GM23338 (cell line): Measurements from ENCODE around the gene C1orf198. TPM values are rescaled to one million over a fixed set of nuclear protein-coding genes. Genes with fewer than 3 reads are reported as not detected.

Source experiments
- ATAC-seq: fragments of 200-7000 bp; cut with Tn5 transposase; 3 replicates; pipeline ENCODE4 v1.9.1; 2020
- DNase-seq: peaks from one replicate; pipeline ENCODE4 v3.0.0-alpha.2; 2015; ENCODE audit warnings: low spot score
- H2AFZ ChIP-seq: fragments of 200-600 bp; sonication (generic); 2 replicates; pipeline ENCODE4 v1.8.0; 2016; ENCODE audit warnings: antibody characterized with exemption, mild to moderate bottlenecking, moderate library complexity
- H3F3A ChIP-seq: fragments of 200-600 bp; sonication (generic); replicated peaks from 2 replicates; pipeline ENCODE4 v1.8.0; 2017; ENCODE audit warnings: antibody characterized with exemption, mixed run types, low read depth
- H3K27ac ChIP-seq: fragments of 200-600 bp; sonication (generic); 2 replicates; pipeline ENCODE4 v1.6.1; 2016; ENCODE audit warnings: low read depth
- H3K27me3 ChIP-seq: fragments of 200-600 bp; sonication (generic); 2 replicates; pipeline ENCODE4 v1.8.0; 2016; ENCODE audit warnings: mild to moderate bottlenecking, mixed run types, moderate library complexity; ENCODE audit not compliant: insufficient read depth
- H3K36me3 ChIP-seq: fragments of 200-600 bp; sonication (generic); 2 replicates; pipeline ENCODE4 v1.8.0; 2016; ENCODE audit warnings: mild to moderate bottlenecking; ENCODE audit not compliant: insufficient read depth
- H3K4me1 ChIP-seq: fragments of 200-600 bp; sonication (generic); 2 replicates; pipeline ENCODE4 v1.8.0; 2016; ENCODE audit warnings: mild to moderate bottlenecking, moderate library complexity; ENCODE audit not compliant: insufficient read depth
- H3K4me2 ChIP-seq: fragments of 200-600 bp; sonication (generic); 2 replicates; pipeline ENCODE4 v1.7.1; 2017; ENCODE audit warnings: mixed run types
- H3K4me3 ChIP-seq: fragments of 200-600 bp; sonication (generic); 2 replicates; pipeline ENCODE4 v1.6.1; 2016; ENCODE audit warnings: mixed run types
- H3K79me2 ChIP-seq: fragments of 200-600 bp; sonication (generic); replicated peaks from 2 replicates; pipeline ENCODE4 v1.8.0; 2017; ENCODE audit warnings: mild to moderate bottlenecking; ENCODE audit not compliant: insufficient read depth
- H3K9me2 ChIP-seq: fragments of 200-600 bp; sonication (generic); 2 replicates; pipeline ENCODE4 v1.8.0; 2017; ENCODE audit not compliant: insufficient read depth
- H4K20me1 ChIP-seq: fragments of 200-600 bp; sonication (generic); replicated peaks from 2 replicates; pipeline ENCODE4 v1.8.0; 2017; ENCODE audit warnings: mild to moderate bottlenecking; ENCODE audit not compliant: insufficient read depth
- H3K27ac Mint-ChIP-seq: 2 replicates; pipeline ENCODE4 v1.8.0; 2020; ENCODE audit warnings: inconsistent platforms, mild to moderate bottlenecking, moderate library complexity, mixed read lengths
- H3K27me3 Mint-ChIP-seq: 3 replicates; pipeline ENCODE4 v1.8.0; 2022; ENCODE audit warnings: low read depth, mild to moderate bottlenecking, moderate library complexity, mixed read lengths, inconsistent platforms; ENCODE audit not compliant: insufficient read depth, poor library complexity
- H3K36me3 Mint-ChIP-seq: 3 replicates; pipeline ENCODE4 v1.8.0; 2021; ENCODE audit warnings: low read depth, mild to moderate bottlenecking, inconsistent platforms, moderate library complexity, mixed read lengths
- H3K4me1 Mint-ChIP-seq: 3 replicates; pipeline ENCODE4 v1.8.0; 2020; ENCODE audit warnings: mild to moderate bottlenecking, inconsistent platforms, mixed read lengths
- H3K4me3 Mint-ChIP-seq: 3 replicates; pipeline ENCODE4 v1.8.0; 2021; ENCODE audit warnings: moderate library complexity, mild to moderate bottlenecking, inconsistent platforms, mixed read lengths
- H3K9me3 Mint-ChIP-seq: 3 replicates; pipeline ENCODE4 v1.8.0; 2020; ENCODE audit warnings: moderate library complexity, mild to moderate bottlenecking, inconsistent platforms, mixed read lengths
- CREB1 ChIP-seq: fragments of 250-450 bp; sonication (Bioruptor Pico); IDR thresholded peaks from 2 replicates; pipeline ENCODE4 v1.5.0; 2020; ENCODE audit warnings: low read depth, mild to moderate bottlenecking, moderate library complexity
- CTCF ChIP-seq, 2 experiments: fragments of 200-600 bp in 1 of 2; sonication (generic) in 1 of 2; conservative IDR thresholded peaks; 2 replicates each; pipeline versions ENCODE4 v1.5.1 to v1.6.1; 2016 to 2017; ENCODE audit warnings: antibody characterized with exemption in 2 of 2, low read depth in 2 of 2, mild to moderate bottlenecking in 2 of 2, moderate library complexity in 1 of 2
- ETS1 ChIP-seq: IDR thresholded peaks from 2 replicates; pipeline ENCODE4 v1.6.1; 2016; ENCODE audit warnings: antibody characterized with exemption
- EZH2 ChIP-seq: fragments of 200-600 bp; sonication (generic); IDR thresholded peaks from one replicate; pipeline ENCODE4 v1.8.0; 2017; ENCODE audit warnings: antibody characterized with exemption, mild to moderate bottlenecking, low read depth; ENCODE audit not compliant: unreplicated experiment
- JUNB ChIP-seq: IDR thresholded peaks from one replicate; pipeline ENCODE4 v1.6.1; 2016; ENCODE audit warnings: antibody characterized with exemption; ENCODE audit not compliant: unreplicated experiment
- NANOG ChIP-seq: IDR thresholded peaks from 2 replicates; pipeline ENCODE4 v1.6.1; 2016; ENCODE audit warnings: antibody characterized with exemption, borderline replicate concordance
- POLR2AphosphoS5 ChIP-seq: IDR thresholded peaks from 2 replicates; pipeline ENCODE4 v1.6.1; 2016; ENCODE audit warnings: antibody characterized with exemption, low read depth
- STAT1 ChIP-seq: IDR thresholded peaks from one replicate; pipeline ENCODE4 v1.6.1; 2016; ENCODE audit warnings: antibody characterized with exemption; ENCODE audit not compliant: unreplicated experiment
- ZNF331 ChIP-seq: fragments of 250-450 bp; sonication (Bioruptor Pico); IDR thresholded peaks from 2 replicates; pipeline ENCODE4 v1.5.0; 2020; ENCODE audit warnings: low read depth, mild to moderate bottlenecking, moderate library complexity
- polyA plus RNA-seq: library from polyadenylated mRNA; unstranded; fragments of >200 nt; fragmentation: Nextera tagmentation; extraction: Ambion mirVana; gene quantifications from 2 replicates; pipeline ENCODE4 v1.2.1, GENCODE V29; 2016
- total RNA-seq: library from RNA; depleted of rRNA; stranded (reverse); fragments of >200 nt; shearing (Covaris generic); gene quantifications from 2 replicates; pipeline ENCODE4 v1.2.3, GENCODE V29; 2014

The C1orf198 gene
- total and polyA plus RNA-seq, 2 experiments from 2014 or later, result 14.9 to 46.6 TPM

- Histone ChIP-seq H3K27ac (no peak overlapping the region), H3K36me3 (peaks cover 8% of the 10 kb centered on the region; the same call in 1 of the 2 replicates), H3K79me2 (peaks cover 8% of the 10 kb centered on the region; the same call in 1 of the 2 replicates), H3K9me2 (peaks cover 3% of the 10 kb centered on the region; the same call in 1 of the 2 replicates), H3F3A (no peaks in the 10 kb centered on the region), H3K4me2 (no peak overlapping the region), H3K4me1 (0 out of 2 replicates have a peak, but pooled peaks cover 4% of the 10 kb centered on the region), H2AFZ (no peak overlapping the region), H4K20me1 (peaks cover 23% of the 10 kb centered on the region; the same call in 1 of the 2 replicates), H3K27me3 (no peaks in the 10 kb centered on the region), H3K4me3 (no peak overlapping the region)
- Mint-ChIP-seq H3K27ac (no peak overlapping the region; the same call in 1 of the 2 replicates), H3K27me3 (peaks cover 13% of the 10 kb centered on the region), H3K9me3 (peaks cover 5% of the 10 kb centered on the region; the same call in 2 of the 3 replicates), H3K4me3 (no peak overlapping the region), H3K4me1 (peaks cover 23% of the 10 kb centered on the region), H3K36me3 (peaks cover 38% of the 10 kb centered on the region)
- DNase-seq, result no peak
- no peak for TF ChIP-seq STAT1
- TF ChIP-seq ZNF331 (CRISPR knock-in tag), result no peak
- no peak for TF ChIP-seq ETS1
- TF ChIP-seq POLR2AphosphoS5, result no peak
- no peak for TF ChIP-seq CTCF (conservative IDR thresholded peaks at IDR 0.05; ENCODE audit: low read depth in 2 of 2)
- ATAC-seq, result no peak
Observed at GRCh38 chr1:230850547-230850946, 17.8 kb downstream of the C1orf198 start.

GRCh38 chr1:230849451-230850224 is 18.7 kb downstream of the C1orf198 start:
- H3K27ac ChIP-seq, result no peak overlapping the region
- H3K9me3 Mint-ChIP-seq, result peaks cover 5% of the 10 kb centered on the region; the same call in 2 of the 3 replicates
- no peak overlapping the region for H2AFZ ChIP-seq
- no peak overlapping the region for H3K4me3 Mint-ChIP-seq
- H3K27ac Mint-ChIP-seq, result no peak overlapping the region
- H3K4me1 ChIP-seq, result 0 out of 2 replicates have a peak, but pooled peaks cover 4% of the 10 kb centered on the region
- peaks cover 15% of the 10 kb centered on the region for H3K27me3 Mint-ChIP-seq
- 0 out of 2 replicates have a peak, but pooled peaks cover 4% of the 10 kb centered on the region for H3K36me3 ChIP-seq
- no peak overlapping the region for H3K4me3 ChIP-seq
- peaks cover 8% of the 10 kb centered on the region; the same call in 1 of the 2 replicates for H3K79me2 ChIP-seq
- H4K20me1 ChIP-seq, result peaks cover 22% of the 10 kb centered on the region; the same call in 1 of the 2 replicates
- H3K4me1 Mint-ChIP-seq, result peaks cover 21% of the 10 kb centered on the region
- no peak for ATAC-seq
- peaks cover 33% of the 10 kb centered on the region for H3K36me3 Mint-ChIP-seq
- H3K9me2 ChIP-seq, result peaks cover under 1% of the 10 kb centered on the region; the same call in 1 of the 2 replicates
- no peak for DNase-seq
- no peaks in the 10 kb centered on the region for H3K27me3 ChIP-seq
- H3F3A ChIP-seq, result no peaks in the 10 kb centered on the region
- no peak overlapping the region for H3K4me2 ChIP-seq
- TF ChIP-seq ZNF331 (CRISPR knock-in tag) (no peak), CREB1 (no peak), JUNB (no peak), ETS1 (no peak), STAT1 (no peak), NANOG (no peak), EZH2 (no peak)
